Natural killer cell (primary cell): Measurements from ENCODE around the gene TPGS1. TPM values are rescaled to one million over a fixed set of nuclear protein-coding genes. Genes with fewer than 3 reads are reported as not detected.

Source experiments
- ATAC-seq, 3 donors: fragments of 150-1000 bp in 2 of 3; fragments of 200-7000 bp in 1 of 3; cut with Tn5 transposase; 1 replicate in 1 of 3; 2 replicates in 2 of 3; pipeline ENCODE4 v1.10.0; 2021; ENCODE audit warnings: mild to moderate bottlenecking in 2 of 3, moderate library complexity in 2 of 3
- DNase-seq, 2 donors: peaks; one replicate each; pipeline versions ENCODE4 v3.0.0 to v3.0.0-alpha.2; 2013 to 2021; ENCODE audit warnings: mixed read lengths in 1 of 2
- H3K27ac ChIP-seq: one replicate; pipeline ENCODE4 v1.5.1; 2013; ENCODE audit warnings: mild to moderate bottlenecking, low read length
- H3K27me3 ChIP-seq: one replicate; pipeline ENCODE4 v1.6.1; 2013; ENCODE audit warnings: low read length; ENCODE audit not compliant: control insufficient read depth, insufficient read depth
- H3K36me3 ChIP-seq: one replicate; pipeline ENCODE4 v1.6.1; 2013; ENCODE audit warnings: low read length; ENCODE audit not compliant: control insufficient read depth, insufficient read depth
- H3K4me1 ChIP-seq: one replicate; pipeline ENCODE4 v1.6.1; 2013; ENCODE audit warnings: low read length; ENCODE audit not compliant: control insufficient read depth, insufficient read depth
- H3K4me3 ChIP-seq: one replicate; pipeline ENCODE4 v1.5.1; 2013; ENCODE audit warnings: low read length
- H3K9me3 ChIP-seq: one replicate; pipeline ENCODE4 v1.6.1; 2013; ENCODE audit warnings: low read length; ENCODE audit not compliant: control insufficient read depth, insufficient read depth
- H3K27ac Mint-ChIP-seq, 2 donors: one replicate each; pipeline ENCODE4 v1.8.0; 2022; ENCODE audit warnings: mild to moderate bottlenecking in 2 of 2, mixed read lengths in 2 of 2, moderate library complexity in 1 of 2
- H3K27me3 Mint-ChIP-seq, 2 donors: one replicate each; pipeline ENCODE4 v1.8.0; 2022; ENCODE audit warnings: low read depth in 2 of 2, mixed read lengths in 2 of 2
- H3K36me3 Mint-ChIP-seq: one replicate; pipeline ENCODE4 v1.8.0; 2022; ENCODE audit warnings: mixed read lengths
- H3K4me1 Mint-ChIP-seq, 2 donors: one replicate each; pipeline ENCODE4 v1.8.0; 2022; ENCODE audit warnings: mixed read lengths in 2 of 2
- H3K4me3 Mint-ChIP-seq: one replicate; pipeline ENCODE4 v1.8.0; 2022; ENCODE audit warnings: mild to moderate bottlenecking, moderate library complexity, mixed read lengths
- H3K9me3 Mint-ChIP-seq, 2 donors: one replicate each; pipeline ENCODE4 v1.8.0; 2022; ENCODE audit warnings: mixed read lengths in 2 of 2
- CTCF ChIP-seq: fragments of 200-600 bp; IDR thresholded peaks from one replicate; pipeline ENCODE4 v1.8.0; 2022; ENCODE audit warnings: antibody characterized with exemption
- WGBS: methylation state at CpG from one replicate; pipeline ENCODE4 v1.1.7; 2013; ENCODE audit warnings: missing lambda C conversion rate; ENCODE audit not compliant: insufficient coverage; 5-methylcytosine and 5-hydroxymethylcytosine counted together
- intact Hi-C: fragments of 100-400 bp; cut with micrococcal nuclease; formaldehyde crosslinking; loops from one replicate; pipeline ENCODE4 v1.14.2; 2022
- total RNA-seq, 4 donors: library from RNA; stranded (reverse); fragments of 120-200 nt in 1 of 4; gene quantifications; one replicate each; pipeline versions ENCODE4 v1.2.3 to v1.2.4, GENCODE V29; 2013 to 2022

TPGS1 gene
- total RNA-seq, 3 donors from 2014 or later (not counting 1 experiment from before 2014, with no cell fraction given) = 18.7 to 20.6 (median 18.9) TPM

DNA sequence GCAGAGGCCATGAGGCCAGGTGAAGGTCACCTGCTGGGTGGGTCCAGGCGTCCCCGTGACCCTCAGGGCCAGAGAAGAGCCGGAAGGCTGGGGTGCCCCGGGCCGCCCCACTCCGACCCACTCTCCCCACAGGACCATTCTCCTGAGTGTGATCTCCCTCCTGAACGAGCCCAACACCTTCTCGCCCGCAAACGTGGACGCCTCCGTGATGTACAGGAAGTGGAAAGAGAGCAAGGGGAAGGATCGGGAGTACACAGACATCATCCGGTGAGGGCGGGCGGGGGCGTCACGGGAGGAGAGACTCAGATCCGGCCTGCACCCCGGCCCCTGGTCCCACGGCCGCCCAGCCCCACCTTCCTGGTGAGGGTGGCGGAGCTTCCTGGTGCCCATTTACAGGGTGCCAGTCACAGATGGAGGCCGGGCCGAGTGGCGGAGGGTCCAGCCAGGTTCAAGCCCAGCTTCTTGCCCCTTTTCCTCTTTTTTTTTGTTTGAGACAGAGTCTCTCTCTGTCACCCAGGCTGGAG is 29.6 kb downstream of the TPGS1 start:
- no peak for ATAC-seq
- H3K4me3 Mint-ChIP-seq = no peak overlapping the region
- no peaks in the 10 kb centered on the region for H3K9me3 Mint-ChIP-seq
- H3K36me3 Mint-ChIP-seq = no peaks in the 10 kb centered on the region
- no peaks in the 10 kb centered on the region for H3K27me3 Mint-ChIP-seq
- Histone ChIP-seq H3K4me3 (no peak overlapping the region), H3K27ac (no peak overlapping the region), H3K4me1 (peaks cover 27% of the 10 kb centered on the region), H3K9me3 (no peaks in the 10 kb centered on the region), H3K27me3 (no peaks in the 10 kb centered on the region), H3K36me3 (peaks cover 37% of the 10 kb centered on the region)
- intact Hi-C loops = no loop called here
- peaks cover 12 to 27% of the 10 kb centered on the region in 2 donors for H3K4me1 Mint-ChIP-seq
- 96% methylated on average over 26 of the region's 26 CpGs for WGBS
- DNase-seq = no peak
- TF ChIP-seq CTCF = no peak
- no peak overlapping the region for H3K27ac Mint-ChIP-seq

GRCh38 chr19:538641-539428 is 31.5 kb downstream of the TPGS1 start:
- no peaks in the 10 kb centered on the region for H3K27me3 Mint-ChIP-seq
- Histone ChIP-seq H3K27ac (no peak overlapping the region), H3K4me1 (peaks cover 24% of the 10 kb centered on the region), H3K27me3 (no peaks in the 10 kb centered on the region), H3K4me3 (no peak overlapping the region), H3K36me3 (peaks cover 45% of the 10 kb centered on the region), H3K9me3 (no peaks in the 10 kb centered on the region)
- intact Hi-C loops = no loop called here
- WGBS = 93% methylated on average over 40 of the region's 40 CpGs
- H3K36me3 Mint-ChIP-seq = no peaks in the 10 kb centered on the region
- no peak for TF ChIP-seq CTCF
- H3K4me1 Mint-ChIP-seq = peaks cover 7 to 25% of the 10 kb centered on the region in 2 donors
- ATAC-seq = no peak
- H3K27ac Mint-ChIP-seq = no peak overlapping the region
- no peak for DNase-seq
- no peaks in the 10 kb centered on the region for H3K9me3 Mint-ChIP-seq
- no peak overlapping the region for H3K4me3 Mint-ChIP-seq

GRCh38 chr19:539429-540030 is 32.2 kb downstream of the TPGS1 start:
- no peak overlapping the region for H3K4me3 Mint-ChIP-seq
- WGBS = 92% methylated on average over 30 of the region's 30 CpGs
- no peaks in the 10 kb centered on the region for H3K27me3 ChIP-seq
- peaks cover 13 to 28% of the 10 kb centered on the region in 2 donors for H3K4me1 Mint-ChIP-seq
- H3K4me1 ChIP-seq = peaks cover 26% of the 10 kb centered on the region
- no peaks in the 10 kb centered on the region for H3K9me3 ChIP-seq
- H3K27ac Mint-ChIP-seq = no peak overlapping the region
- no peaks in the 10 kb centered on the region for H3K36me3 Mint-ChIP-seq
- no peak for TF ChIP-seq CTCF
- H3K27me3 Mint-ChIP-seq = no peaks in the 10 kb centered on the region
- ATAC-seq (no peak), DNase-seq (no peak)
- H3K9me3 Mint-ChIP-seq = no peaks in the 10 kb centered on the region
- no peak overlapping the region for H3K4me3 ChIP-seq
- peaks cover 45% of the 10 kb centered on the region for H3K36me3 ChIP-seq
- no peak overlapping the region for H3K27ac ChIP-seq
- intact Hi-C loops = no loop called here
